ENCODE results near the gene NBPF3. TPM values are rescaled to one million over a fixed set of nuclear protein-coding genes. Genes with fewer than 3 reads are reported as not detected.
A peak's percentile ranks its signal among the peaks of the same experiment; 100 is the strongest.
"Not testable (repeated sequence)": the region's sequence is repeated elsewhere in the genome, so short reads cannot be mapped to it uniquely, and the experiment has no call there.

The NBPF3 gene
- total RNA-seq, 1 donor: 4.8 TPM

DNA sequence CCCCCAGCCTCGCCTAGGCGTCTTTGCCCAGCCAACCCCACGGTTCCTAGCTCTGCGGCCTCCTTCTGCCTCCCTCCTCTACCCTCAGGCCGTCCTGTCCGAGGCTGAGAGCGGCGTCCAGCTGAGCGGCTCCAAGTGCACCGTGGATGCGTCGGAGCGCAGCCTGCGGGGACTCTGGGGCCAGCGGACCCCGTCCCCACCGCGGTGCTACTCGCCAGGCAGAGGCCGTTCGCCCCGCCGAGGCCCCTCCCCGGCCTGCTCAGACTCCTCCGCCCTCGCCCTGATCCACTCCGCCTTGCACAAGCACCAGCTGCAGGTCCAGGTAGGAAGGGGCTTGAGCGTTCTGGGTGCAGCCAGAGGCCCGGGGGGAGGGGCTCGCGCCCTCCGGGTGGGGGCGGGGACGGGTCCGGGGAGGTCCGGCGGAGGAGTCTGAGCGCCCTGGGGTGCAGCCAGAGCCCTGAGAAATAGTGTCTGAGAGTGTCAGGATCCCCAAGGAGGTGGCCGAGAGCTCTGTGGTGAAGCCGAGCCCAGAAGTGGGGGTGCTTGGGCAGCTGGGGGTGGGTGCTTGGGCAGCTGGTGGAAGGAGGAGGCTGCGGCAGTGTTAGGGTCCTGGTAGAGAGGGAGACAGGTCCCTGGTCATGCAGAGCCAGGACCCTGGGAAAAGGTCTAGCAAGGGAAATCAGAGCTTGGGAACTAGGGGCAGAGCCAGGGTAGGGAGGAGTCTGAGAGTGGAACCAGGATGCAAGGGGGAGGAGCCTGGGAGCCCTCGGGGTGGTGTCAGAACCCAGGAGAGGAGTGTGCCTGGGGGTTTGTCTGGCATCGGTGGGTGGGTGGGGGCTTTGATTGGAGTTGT, 3.2 kb upstream of the NBPF3 start:
- no peak for DNase-seq (ENCODE audit: low read depth in 2 of 3, low spot score in 2 of 3)

DNA sequence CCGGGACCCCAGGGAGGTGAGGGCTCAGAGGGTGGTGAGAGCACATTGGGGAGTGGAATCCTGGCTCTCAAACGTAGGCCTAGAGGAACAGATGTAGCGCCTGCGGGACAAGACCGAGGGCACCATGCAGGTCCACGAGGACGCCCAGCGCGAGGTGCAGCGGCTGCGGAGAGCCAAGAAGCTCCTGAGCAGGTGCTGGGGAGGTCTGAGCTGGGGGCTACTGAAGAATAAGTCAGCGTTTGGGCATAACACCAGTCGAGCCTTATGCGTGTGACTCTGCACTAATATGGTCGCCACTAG, 2.6 kb upstream of the NBPF3 start:
- DNase-seq (ENCODE audit: low read depth in 2 of 3, low spot score in 2 of 3): no peak

DNA sequence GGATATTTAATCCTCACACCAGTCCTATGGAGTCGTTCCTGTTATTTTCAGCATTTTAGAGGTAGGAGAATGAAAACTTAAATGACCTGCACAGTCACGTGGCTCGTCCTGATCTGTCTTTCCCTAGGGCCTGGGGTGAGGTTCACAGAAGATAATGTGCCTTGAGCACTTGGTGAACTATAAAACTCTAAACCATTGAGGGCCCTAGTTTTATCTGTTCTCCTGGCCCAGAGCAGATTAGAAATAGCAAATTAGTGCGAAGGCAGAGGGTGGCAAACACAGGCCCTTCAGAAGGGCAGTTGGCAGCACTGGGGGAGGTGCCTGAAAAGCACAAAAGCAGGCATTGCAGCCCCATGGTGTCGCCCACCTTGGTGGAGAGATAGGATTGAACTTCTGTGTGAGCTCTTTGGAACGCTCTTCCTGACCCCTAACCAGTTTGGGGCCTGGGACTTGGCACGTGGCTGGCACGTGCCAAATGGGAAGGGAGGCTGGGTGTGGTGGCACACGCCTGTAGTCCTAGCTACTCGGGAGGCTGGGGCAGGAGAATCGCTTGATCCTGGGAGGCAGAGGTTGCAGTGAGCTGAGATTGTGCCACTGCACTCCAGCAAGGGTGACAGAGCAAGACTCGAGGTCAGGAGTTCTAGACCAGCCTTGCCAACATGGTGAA, 1.2 kb upstream of the NBPF3 start:
- not testable (repeated sequence) for DNase-seq (ENCODE audit: low read depth in 2 of 3, low spot score in 2 of 3)

DNA sequence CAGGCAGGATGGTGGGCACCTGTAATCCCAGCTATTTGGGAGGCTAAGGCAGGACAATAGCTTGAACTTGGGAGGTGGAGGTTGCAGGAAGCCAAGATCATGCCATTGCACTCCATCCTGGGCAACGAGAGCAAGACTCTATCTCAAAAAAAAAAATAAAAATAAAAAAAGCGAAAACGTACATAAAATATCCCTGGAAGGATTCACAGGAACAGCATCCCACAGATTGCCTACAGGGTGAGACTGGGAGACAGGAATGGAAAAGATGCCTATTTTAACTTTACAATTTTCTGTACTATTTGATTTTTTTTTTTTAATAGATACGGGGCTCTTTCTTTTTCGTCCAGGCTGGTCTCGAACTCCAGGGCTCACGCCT, 604 bp upstream of the NBPF3 start:
- no peak for DNase-seq (ENCODE audit: low read depth in 2 of 3, low spot score in 2 of 3)

GRCh38 chr1:21440630-21441125, 741 bp downstream of the NBPF3 start:
- DNase-seq (ENCODE audit: low read depth in 2 of 3, low spot score in 2 of 3): peak in 1 of 3 donors; percentile 9

DNA sequence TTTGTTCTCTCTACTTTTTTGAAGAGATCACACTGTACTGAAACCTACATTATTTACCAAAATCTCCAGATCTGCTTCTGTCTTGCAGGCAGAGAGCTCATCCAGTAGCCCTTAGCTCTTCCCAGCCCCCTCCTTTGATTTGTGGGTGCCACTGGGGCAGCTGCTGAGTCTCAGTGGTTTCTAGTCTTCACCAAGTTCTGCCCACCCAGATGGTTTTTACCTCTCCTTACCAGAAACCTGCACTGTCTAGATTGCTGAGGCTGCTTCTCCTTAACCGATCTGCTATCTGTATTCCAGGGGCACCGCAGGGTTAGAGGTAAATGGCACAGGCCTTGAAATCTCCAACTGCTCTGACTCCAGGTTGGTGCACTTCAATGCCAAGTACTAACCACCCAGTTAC, 6.7 kb downstream of the NBPF3 start:
- DNase-seq (ENCODE audit: low read depth in 2 of 3, low spot score in 2 of 3): not testable (repeated sequence)

DNA sequence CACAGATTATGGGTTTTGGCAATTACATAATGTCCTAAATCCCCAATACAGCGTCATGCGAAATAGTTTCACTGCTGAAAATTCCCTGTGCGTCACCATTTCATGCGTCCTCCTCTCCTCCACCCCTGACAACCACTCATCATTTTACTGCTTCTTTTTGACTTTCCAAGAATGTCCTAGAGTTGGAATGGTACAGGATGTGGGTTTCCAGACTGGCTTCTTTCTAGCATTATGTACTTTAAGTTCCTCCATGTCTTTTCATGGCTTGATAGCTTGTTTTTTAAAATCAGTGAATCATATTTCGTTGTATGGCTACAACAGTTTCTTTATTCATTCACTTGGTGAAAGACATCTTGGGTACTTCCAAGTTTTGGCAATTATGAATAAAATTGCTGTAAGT, 7.4 kb downstream of the NBPF3 start:
- DNase-seq (ENCODE audit: low read depth in 2 of 3, low spot score in 2 of 3): no peak

DNA sequence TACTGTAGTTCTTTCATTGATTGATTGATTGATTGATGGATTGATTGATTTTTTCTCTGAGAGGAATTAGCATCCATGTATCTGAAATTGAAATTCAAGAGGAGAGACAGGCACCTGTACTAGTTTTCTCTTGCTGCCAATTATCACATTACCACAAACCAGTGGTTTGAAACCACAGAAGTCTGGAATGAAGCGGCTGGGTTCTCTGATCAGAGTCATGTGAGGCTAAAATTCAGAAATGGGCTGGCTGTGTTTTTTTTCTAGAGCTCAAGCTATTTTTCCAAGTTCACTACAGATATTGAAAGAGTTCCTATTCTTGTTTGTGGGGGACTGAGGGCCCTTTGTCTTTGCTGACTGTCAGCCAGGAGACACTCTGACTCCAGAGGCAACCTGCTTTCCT, 10.0 kb downstream of the NBPF3 start:
- peak in 1 of 3 donors; percentile 49 for DNase-seq (ENCODE audit: low read depth in 2 of 3, low spot score in 2 of 3)

DNA sequence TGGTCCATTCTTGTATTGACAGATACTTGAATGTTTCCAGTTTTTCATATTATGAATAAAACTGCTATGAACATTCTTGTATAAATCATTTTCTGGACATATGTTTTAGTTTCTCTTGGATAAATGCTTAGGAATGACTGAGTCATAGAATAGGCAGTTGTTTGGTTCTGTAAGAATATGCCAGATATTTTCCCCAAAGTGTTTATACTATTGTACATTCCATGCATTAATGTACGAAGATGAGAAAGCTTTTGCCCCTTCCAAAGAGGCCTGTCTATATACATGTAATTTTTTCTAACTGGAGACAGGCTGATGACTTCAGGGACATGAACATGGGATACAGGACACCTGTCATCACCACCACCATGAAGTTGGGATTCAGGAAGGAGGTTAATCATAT, 11.3 kb downstream of the NBPF3 start:
- DNase-seq (ENCODE audit: low read depth in 2 of 3, low spot score in 2 of 3): no peak

GRCh38 chr1:21451981-21452411, 12.1 kb downstream of the NBPF3 start:
- no peak for DNase-seq (ENCODE audit: low read depth in 2 of 3, low spot score in 2 of 3)

DNA sequence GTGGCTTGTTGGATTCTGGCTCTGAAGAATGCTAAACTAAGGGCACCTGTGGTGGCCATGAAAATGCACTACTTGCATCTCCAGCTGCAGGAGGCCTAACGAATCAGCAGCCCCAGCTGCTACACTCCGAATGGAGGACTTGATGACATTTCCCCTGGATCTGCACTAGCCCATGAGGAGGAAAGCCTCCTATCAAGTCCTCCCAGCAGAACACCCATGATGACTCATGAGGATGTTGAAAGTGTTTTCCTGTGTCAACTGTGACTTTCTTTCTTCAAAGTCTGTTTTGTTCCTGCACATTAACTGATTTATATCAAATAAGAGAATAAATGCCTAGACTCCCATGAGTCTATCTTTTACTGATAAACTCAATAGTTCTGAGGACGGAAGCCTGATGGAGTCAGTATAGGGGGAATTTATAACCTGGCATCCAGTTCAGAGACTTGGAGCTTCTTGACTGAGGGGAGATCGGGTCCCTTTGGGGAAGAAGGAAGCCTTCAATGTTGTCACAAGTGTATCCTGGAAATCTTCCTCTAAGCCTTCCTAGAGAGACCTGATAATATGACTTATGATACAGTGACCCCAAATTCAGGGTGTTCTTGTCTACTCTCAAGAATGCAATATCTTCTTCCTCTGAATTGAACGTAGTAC, 14.2 kb downstream of the NBPF3 start:
- peak in 2 of 3 donors; percentile 72 to 81 for DNase-seq (ENCODE audit: low read depth in 2 of 3, low spot score in 2 of 3)

GRCh38 chr1:21454904-21455303, 15.0 kb downstream of the NBPF3 start:
- not testable (repeated sequence) for DNase-seq (ENCODE audit: low read depth in 2 of 3, low spot score in 2 of 3)

GRCh38 chr1:21457654-21458053, 17.7 kb downstream of the NBPF3 start:
- no peak for DNase-seq (ENCODE audit: low read depth in 2 of 3, low spot score in 2 of 3)

- DNase-seq (ENCODE audit: low read depth in 2 of 3, low spot score in 2 of 3): not testable (repeated sequence)
Observed at GRCh38 chr1:21465127-21465526, 25.2 kb downstream of the NBPF3 start.

- DNase-seq (ENCODE audit: low read depth in 2 of 3, low spot score in 2 of 3): not testable (repeated sequence)
Observed at GRCh38 chr1:21467946-21468345, 28.0 kb downstream of the NBPF3 start.

DNA sequence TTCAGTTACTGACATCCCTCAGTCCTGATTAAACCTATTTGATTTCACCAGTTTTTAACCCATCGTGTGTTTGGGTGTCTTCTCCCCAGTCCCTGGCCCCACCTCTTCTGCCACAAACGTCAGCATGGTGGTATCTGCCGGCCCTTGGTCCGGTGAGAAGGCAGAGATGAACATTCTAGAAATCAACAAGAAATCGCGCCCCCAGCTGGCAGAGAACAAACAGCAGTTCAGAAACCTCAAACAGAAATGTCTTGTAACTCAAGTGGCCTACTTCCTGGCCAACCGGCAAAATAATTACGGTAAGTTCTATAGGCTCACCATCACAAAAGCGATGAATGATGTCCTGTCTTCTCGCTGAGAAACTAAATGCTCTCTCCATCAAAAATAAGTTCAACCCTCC, 28.7 kb downstream of the NBPF3 start:
- peak in 2 of 3 donors; percentile 62 to 77 for DNase-seq (ENCODE audit: low read depth in 2 of 3, low spot score in 2 of 3)

- no peak for DNase-seq (ENCODE audit: low read depth in 2 of 3, low spot score in 2 of 3)
Observed at GRCh38 chr1:21469581-21469980, 29.6 kb downstream of the NBPF3 start.

- DNase-seq (ENCODE audit: low read depth in 2 of 3, low spot score in 2 of 3): no peak
Observed at GRCh38 chr1:21472861-21473260, 32.9 kb downstream of the NBPF3 start.

GRCh38 chr1:21478356-21478755, 38.4 kb downstream of the NBPF3 start:
- no peak for DNase-seq (ENCODE audit: low read depth in 2 of 3, low spot score in 2 of 3)

DNA sequence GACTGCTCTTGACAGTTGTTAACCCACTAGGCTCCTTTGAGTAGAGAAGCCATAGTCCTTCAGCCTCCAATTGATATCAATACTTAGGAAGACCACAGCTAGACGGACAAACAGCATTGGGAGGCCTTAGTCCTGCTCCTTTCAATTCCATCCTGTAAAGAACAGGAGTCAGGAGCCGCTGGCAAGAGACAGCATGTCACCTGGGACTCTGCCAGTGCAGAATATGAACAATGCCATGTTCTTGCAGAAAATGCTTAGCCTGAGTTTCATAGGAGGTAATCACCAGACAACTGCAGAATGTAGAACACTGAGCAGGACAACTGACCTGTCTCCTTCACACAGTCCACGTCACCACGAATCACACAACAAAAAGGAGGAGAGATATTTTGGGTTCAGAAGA, 43.9 kb downstream of the NBPF3 start:
- not testable (repeated sequence) for DNase-seq (ENCODE audit: low read depth in 2 of 3, low spot score in 2 of 3)

GRCh38 chr1:21489146-21489545, 49.2 kb downstream of the NBPF3 start:
- DNase-seq (ENCODE audit: low read depth in 2 of 3, low spot score in 2 of 3): no peak

Data from hematopoietic multipotent progenitor cell (in vitro differentiated cells).